ENCODE measurements around the gene SERINC3. TPM values are rescaled to one million over a fixed set of nuclear protein-coding genes. Genes with fewer than 3 reads are reported as not detected.

Gene SERINC3
- total RNA-seq, 1 donor = 136 TPM

DNA sequence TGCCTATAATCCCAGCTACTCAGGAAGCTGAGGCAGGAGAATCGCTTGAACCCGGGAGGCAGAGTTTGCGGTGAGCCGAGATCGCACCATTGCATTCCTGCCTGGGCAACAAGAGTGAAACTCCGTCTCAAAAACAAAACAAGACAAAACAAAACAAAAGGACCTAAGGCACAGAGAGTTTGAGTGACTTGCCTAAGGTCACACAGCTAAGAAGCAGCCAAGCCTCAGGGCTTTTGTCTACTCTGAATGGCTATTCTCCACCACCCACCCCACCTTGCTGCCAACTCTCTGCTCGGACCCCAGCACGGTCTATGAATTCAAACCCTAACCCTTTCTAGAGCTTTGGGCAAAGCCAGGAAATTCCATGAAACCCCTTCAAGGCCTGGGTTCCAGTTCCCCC is 65.3 kb downstream of the SERINC3 start:
- H3K4me3 ChIP-seq (ENCODE audit: low read depth, low read length) = no peak overlapping the region
- TF ChIP-seq, protein P1, sequence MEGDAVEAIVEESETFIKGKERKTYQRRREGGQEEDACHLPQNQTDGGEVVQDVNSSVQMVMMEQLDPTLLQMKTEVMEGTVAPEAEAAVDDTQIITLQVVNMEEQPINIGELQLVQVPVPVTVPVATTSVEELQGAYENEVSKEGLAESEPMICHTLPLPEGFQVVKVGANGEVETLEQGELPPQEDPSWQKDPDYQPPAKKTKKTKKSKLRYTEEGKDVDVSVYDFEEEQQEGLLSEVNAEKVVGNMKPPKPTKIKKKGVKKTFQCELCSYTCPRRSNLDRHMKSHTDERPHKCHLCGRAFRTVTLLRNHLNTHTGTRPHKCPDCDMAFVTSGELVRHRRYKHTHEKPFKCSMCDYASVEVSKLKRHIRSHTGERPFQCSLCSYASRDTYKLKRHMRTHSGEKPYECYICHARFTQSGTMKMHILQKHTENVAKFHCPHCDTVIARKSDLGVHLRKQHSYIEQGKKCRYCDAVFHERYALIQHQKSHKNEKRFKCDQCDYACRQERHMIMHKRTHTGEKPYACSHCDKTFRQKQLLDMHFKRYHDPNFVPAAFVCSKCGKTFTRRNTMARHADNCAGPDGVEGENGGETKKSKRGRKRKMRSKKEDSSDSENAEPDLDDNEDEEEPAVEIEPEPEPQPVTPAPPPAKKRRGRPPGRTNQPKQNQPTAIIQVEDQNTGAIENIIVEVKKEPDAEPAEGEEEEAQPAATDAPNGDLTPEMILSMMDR (IDR thresholded peaks at IDR 0.05; ENCODE audit: insufficient read depth, low read depth, low read length) = no peak
- DNase-seq (ENCODE audit: low read depth) = no peak

DNA sequence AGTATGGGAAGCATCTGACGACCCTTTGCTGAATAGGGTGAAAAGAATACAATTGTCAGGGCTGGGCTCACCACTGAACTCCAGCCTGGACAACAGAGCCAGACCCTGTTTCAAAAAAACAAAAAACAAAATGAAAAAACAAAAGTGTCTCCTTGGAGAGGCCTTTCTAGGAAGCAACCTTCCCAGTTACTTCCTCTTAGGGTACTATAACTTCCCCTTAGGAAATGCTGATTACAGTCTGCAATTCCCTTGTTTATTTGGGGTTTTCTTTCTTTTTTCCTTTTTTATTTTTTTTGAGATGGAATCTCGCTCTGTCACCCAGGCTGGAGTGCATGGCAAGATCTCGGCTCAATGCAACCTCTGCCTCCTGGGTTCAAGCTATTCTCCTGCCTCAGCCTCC is 66.7 kb downstream of the SERINC3 start:
- DNase-seq (ENCODE audit: low read depth) = no peak
- TF ChIP-seq, protein P1 (IDR thresholded peaks at IDR 0.05; ENCODE audit: insufficient read depth, low read depth, low read length) = no peak
- H3K4me3 ChIP-seq (ENCODE audit: low read depth, low read length) = no peak overlapping the region

DNA sequence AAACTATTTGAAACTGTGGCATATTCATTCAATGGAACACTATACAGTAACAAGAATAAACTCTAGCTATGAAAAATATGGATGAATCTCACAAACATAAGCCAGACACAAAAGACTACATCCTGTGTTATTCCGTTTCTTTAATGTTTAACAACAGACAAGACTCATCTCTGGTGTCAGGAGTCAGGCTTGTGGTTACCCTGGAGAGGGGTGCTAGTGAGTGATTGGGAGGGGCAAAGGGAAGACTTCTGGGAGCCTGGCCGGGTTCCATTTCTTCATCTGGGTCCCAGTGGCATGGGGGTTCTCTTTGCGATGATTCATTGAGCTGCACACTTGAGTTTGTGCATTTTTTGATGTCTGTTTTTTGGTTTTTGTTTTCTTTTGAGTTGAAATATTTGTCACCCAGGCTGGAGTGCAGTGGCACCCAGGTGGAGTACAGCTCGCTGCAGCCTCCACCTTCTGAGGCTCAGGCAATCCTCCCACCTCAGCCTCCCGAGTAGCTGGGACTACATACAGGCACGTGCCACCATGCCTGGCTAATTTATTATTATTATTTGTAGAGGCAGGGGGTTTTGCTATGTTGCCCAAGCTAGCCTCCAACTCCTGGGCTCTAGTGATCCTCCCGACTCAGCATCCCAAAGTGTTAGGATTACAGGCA is 67.4 kb downstream of the SERINC3 start:
- DNase-seq (ENCODE audit: low read depth) = no peak
- TF ChIP-seq, protein P1 (IDR thresholded peaks at IDR 0.05; ENCODE audit: insufficient read depth, low read depth, low read length) = no peak
- no peak overlapping the region for H3K4me3 ChIP-seq (ENCODE audit: low read depth, low read length)

DNA sequence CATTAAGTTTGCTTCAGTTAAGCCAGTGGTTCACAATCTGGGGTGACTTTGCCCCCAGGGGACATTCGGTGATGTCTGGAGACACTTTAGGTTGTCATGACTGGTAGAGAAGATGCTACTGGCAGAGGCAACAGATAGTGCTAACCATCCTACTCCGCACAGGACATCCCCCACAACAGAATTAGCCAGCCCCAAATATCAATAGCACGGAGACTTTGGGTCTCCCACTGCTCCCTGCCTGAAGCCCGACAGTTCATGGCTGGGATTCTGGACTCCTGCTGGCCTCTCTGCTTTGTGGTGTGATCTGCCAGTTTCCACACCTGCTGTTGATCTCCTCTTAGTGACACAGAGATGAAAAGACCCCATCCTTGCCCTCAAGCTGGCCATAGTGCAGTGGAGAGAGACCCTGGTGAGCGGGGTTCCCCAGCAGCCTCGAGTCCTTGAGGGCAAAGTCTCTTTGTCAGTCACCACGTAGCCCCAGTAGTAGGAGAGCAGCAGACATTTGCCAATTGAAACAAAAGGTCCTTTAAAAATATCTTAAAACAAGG is 70.9 kb downstream of the SERINC3 start:
- no peak overlapping the region for H3K4me3 ChIP-seq (ENCODE audit: low read depth, low read length)
- no peak for DNase-seq (ENCODE audit: low read depth)
- TF ChIP-seq, protein P1 (IDR thresholded peaks at IDR 0.05; ENCODE audit: insufficient read depth, low read depth, low read length) = no peak

DNA sequence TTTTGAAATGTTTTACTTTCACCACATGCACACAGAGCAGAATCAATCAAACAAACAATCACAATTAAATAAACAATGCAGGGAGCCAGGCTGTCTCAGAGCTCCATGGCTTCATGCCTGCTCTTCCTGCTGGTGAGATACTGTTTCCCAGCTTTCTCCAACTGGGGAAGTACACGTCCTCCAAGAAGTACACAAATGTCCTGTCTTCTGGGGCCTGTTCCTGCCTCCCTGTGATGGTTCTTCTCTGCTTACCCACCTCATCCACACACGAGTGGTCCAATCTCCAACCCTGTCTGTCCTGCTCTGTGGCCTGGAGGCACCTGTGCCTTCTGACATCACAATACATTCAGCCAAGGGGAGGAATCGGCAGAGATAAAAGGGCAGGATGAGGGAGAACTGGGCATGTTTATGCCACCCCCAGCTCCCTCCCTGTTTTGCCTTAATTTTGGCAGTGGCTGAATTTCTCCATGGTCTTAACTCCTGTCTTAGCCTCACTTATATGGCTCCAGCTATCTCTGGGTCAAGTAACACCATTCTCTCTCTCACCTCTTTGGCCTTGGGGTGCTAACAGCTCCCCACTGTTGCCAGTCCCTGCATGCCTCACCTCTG is 71.5 kb downstream of the SERINC3 start:
- H3K4me3 ChIP-seq (ENCODE audit: low read depth, low read length) = no peak overlapping the region
- DNase-seq (ENCODE audit: low read depth) = no peak
- TF ChIP-seq, protein P1 (IDR thresholded peaks at IDR 0.05; ENCODE audit: insufficient read depth, low read depth, low read length) = no peak

DNA sequence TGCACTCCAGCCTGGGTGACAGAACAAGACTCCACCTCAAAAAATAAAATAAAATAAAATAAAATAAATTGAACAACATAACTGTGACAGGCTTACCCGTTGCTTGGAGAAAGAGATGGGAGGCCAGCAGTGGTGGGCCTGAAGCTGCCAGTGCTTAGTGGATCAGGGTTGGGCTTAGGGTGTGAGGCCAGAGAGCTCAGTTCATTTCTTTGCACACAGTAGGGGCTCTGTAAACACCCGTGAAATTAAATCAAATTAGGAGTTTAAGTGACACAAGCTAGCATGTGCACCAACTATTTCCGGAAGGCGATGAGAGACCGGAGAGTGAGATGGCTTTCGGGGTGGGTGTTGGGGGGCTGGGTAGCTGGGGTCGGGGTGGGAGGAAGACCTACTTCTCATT is 72.0 kb downstream of the SERINC3 start:
- TF ChIP-seq, protein P1 (IDR thresholded peaks at IDR 0.05; ENCODE audit: insufficient read depth, low read depth, low read length) = no peak
- DNase-seq (ENCODE audit: low read depth) = no peak
- H3K4me3 ChIP-seq (ENCODE audit: low read depth, low read length) = no peak overlapping the region
